ENCODE measurements around the gene GBP4.

Gene GBP4

GRCh38 chr1:89169166-89169565 is 29.6 kb downstream of the GBP4 start:
- H3K4me3 ChIP-seq (ENCODE audit: low read depth, low read length), result no peak overlapping the region
- H3K36me3 ChIP-seq (ENCODE audit: control insufficient read depth, insufficient read depth, low read length), result no peaks in the 10 kb centered on the region

DNA sequence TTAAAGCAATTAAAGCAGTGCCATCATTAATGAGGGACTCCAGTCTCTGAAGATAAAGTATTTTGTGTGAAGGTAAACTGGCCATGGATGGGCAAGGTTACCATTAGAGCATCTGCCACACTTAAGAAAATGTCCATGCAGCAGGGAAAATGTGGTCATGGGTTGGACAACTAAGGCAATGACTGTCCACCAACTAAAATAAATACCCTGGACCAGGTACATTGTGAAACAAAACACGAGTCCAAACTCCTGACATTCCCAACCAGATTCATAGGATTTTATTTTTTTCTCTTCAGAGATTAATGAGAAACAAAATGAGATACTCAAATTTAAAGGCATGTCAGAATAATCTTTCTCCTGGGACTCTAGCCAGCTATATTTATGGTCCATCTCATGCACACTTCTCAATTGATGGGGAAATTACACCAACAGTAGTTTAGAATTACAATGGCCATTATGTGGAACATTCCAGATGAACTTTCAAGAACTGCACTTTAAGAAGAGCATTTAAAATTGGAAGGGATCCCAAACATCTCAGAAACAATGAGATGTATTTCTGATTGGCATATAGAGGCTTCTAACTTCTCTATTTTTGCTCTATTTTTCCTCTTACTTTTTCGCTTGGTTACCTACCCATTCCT is 31.0 kb downstream of the GBP4 start:
- Histone ChIP-seq H3K9me3 (ENCODE audit: control insufficient read depth, low read length) (no peaks in the 10 kb centered on the region), H3K4me1 (no peaks in the 10 kb centered on the region), H3K4me3 (ENCODE audit: low read depth, low read length) (no peak overlapping the region), H3K27ac (no peak overlapping the region), H3K79me2 (no peaks in the 10 kb centered on the region), H2AFZ (no peak overlapping the region), H3K9ac (no peak overlapping the region), H3K4me2 (ENCODE audit: low read length) (no peak overlapping the region), H3K36me3 (ENCODE audit: control insufficient read depth, insufficient read depth, low read length) (no peaks in the 10 kb centered on the region), H3K27me3 (ENCODE audit: control insufficient read depth, insufficient read depth, low read length) (no peaks in the 10 kb centered on the region)
- TF ChIP-seq CTCF (IDR thresholded peaks at IDR 0.05), result no peak

More at GRCh38 chr1:89169166-89169565, 29.6 kb downstream of the GBP4 start:
- H3K9me3 ChIP-seq (ENCODE audit: control insufficient read depth, low read length), result no peaks in the 10 kb centered on the region
- TF ChIP-seq CTCF (IDR thresholded peaks at IDR 0.05), result no peak
- no peak overlapping the region for H3K4me2 ChIP-seq (ENCODE audit: low read length)
- H2AFZ ChIP-seq, result no peak overlapping the region
- H3K27me3 ChIP-seq (ENCODE audit: control insufficient read depth, insufficient read depth, low read length), result no peaks in the 10 kb centered on the region
- H3K79me2 ChIP-seq, result no peaks in the 10 kb centered on the region
- no peak overlapping the region for H3K27ac ChIP-seq
- no peak overlapping the region for H3K9ac ChIP-seq
- H3K4me1 ChIP-seq, result no peaks in the 10 kb centered on the region

GRCh38 chr1:89166705-89167104 is 32.0 kb downstream of the GBP4 start:
- Histone ChIP-seq H3K9ac (no peak overlapping the region), H2AFZ (no peak overlapping the region), H3K79me2 (no peaks in the 10 kb centered on the region), H3K27ac (no peak overlapping the region), H3K4me2 (ENCODE audit: low read length) (no peak overlapping the region), H3K4me3 (ENCODE audit: low read depth, low read length) (no peak overlapping the region), H3K27me3 (ENCODE audit: control insufficient read depth, insufficient read depth, low read length) (no peaks in the 10 kb centered on the region), H3K36me3 (ENCODE audit: control insufficient read depth, insufficient read depth, low read length) (no peaks in the 10 kb centered on the region), H3K9me3 (ENCODE audit: control insufficient read depth, low read length) (no peaks in the 10 kb centered on the region), H3K4me1 (no peaks in the 10 kb centered on the region)
- TF ChIP-seq CTCF (IDR thresholded peaks at IDR 0.05), result no peak

GRCh38 chr1:89165811-89166210 is 32.9 kb downstream of the GBP4 start:
- no peak for TF ChIP-seq CTCF (IDR thresholded peaks at IDR 0.05)
- Histone ChIP-seq H2AFZ (no peak overlapping the region), H3K9me3 (ENCODE audit: control insufficient read depth, low read length) (no peaks in the 10 kb centered on the region), H3K36me3 (ENCODE audit: control insufficient read depth, insufficient read depth, low read length) (no peaks in the 10 kb centered on the region), H3K27me3 (ENCODE audit: control insufficient read depth, insufficient read depth, low read length) (no peaks in the 10 kb centered on the region), H3K4me1 (no peaks in the 10 kb centered on the region), H3K27ac (no peak overlapping the region), H3K4me3 (ENCODE audit: low read depth, low read length) (no peak overlapping the region), H3K4me2 (ENCODE audit: low read length) (no peak overlapping the region), H3K79me2 (no peaks in the 10 kb centered on the region), H3K9ac (no peak overlapping the region)

DNA sequence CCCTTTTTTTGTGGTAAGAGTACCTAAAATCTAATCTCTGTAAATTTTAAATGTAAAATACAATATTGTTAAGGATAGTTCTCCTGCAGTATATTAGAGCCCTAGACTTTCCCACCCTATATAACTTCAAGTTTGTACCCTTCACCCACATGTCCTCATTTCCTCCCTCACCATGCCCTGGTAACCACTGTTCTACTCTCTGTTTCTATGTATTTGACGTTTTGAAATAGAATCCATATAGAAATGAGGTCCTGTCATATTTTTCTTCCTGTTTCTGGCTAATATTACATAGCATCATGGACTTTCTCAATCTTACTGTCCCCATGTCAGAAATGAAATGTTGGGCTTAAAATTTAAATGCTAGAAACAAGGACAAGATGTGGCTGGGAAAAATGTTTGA is 47.7 kb downstream of the GBP4 start:
- Histone ChIP-seq H3K9ac (no peak overlapping the region), H3K79me2 (no peaks in the 10 kb centered on the region), H3K4me2 (ENCODE audit: low read length) (no peak overlapping the region), H3K4me3 (ENCODE audit: low read depth, low read length) (no peak overlapping the region), H3K27me3 (ENCODE audit: control insufficient read depth, insufficient read depth, low read length) (no peaks in the 10 kb centered on the region), H2AFZ (no peak overlapping the region), H3K4me1 (no peaks in the 10 kb centered on the region), H3K36me3 (ENCODE audit: control insufficient read depth, insufficient read depth, low read length) (no peaks in the 10 kb centered on the region), H3K9me3 (ENCODE audit: control insufficient read depth, low read length) (no peaks in the 10 kb centered on the region), H3K27ac (no peak overlapping the region)
- TF ChIP-seq CTCF (IDR thresholded peaks at IDR 0.05), result no peak
